Trophoblast cell (in vitro differentiated cells and primary cell): ENCODE measurements around the gene PAX6.

Source experiments
- DNase-seq, 2 donors: peaks; one replicate each; pipeline ENCODE4 v3.0.0-alpha.2; 2016
- H2AFZ ChIP-seq: 2 replicates; pipeline ENCODE4 v1.6.1; 2013; ENCODE audit warnings: low read length, moderate library complexity, mild to moderate bottlenecking; ENCODE audit not compliant: insufficient read depth, poor library complexity
- H2AK5ac ChIP-seq: 2 replicates; pipeline ENCODE4 v1.6.1; 2013; ENCODE audit warnings: mild to moderate bottlenecking, low read length
- H2BK120ac ChIP-seq: 2 replicates; pipeline ENCODE4 v1.6.1; 2013; ENCODE audit warnings: low read length, mild to moderate bottlenecking, moderate library complexity; ENCODE audit not compliant: insufficient read depth, poor library complexity
- H2BK12ac ChIP-seq: 2 replicates; pipeline ENCODE4 v1.6.1; 2013; ENCODE audit warnings: mild to moderate bottlenecking, low read length, moderate library complexity
- H2BK5ac ChIP-seq: 2 replicates; pipeline ENCODE4 v1.6.1; 2013; ENCODE audit warnings: low read length, low read depth, moderate library complexity, mild to moderate bottlenecking; ENCODE audit not compliant: poor library complexity
- H3K14ac ChIP-seq: 2 replicates; pipeline ENCODE4 v1.6.1; 2013; ENCODE audit warnings: mild to moderate bottlenecking, low read length
- H3K18ac ChIP-seq: 2 replicates; pipeline ENCODE4 v1.6.1; 2013; ENCODE audit warnings: mild to moderate bottlenecking, low read length
- H3K23ac ChIP-seq: 2 replicates; pipeline ENCODE4 v1.6.1; 2013; ENCODE audit warnings: low read length
- H3K27ac ChIP-seq: 2 replicates; pipeline ENCODE4 v1.5.1; 2013; ENCODE audit warnings: low read depth, mild to moderate bottlenecking, inconsistent platforms, low read length, moderate library complexity
- H3K27me3 ChIP-seq: 2 replicates; pipeline ENCODE4 v1.6.1; 2013; ENCODE audit warnings: inconsistent platforms, mild to moderate bottlenecking, low read length, moderate library complexity; ENCODE audit not compliant: insufficient read depth
- H3K36me3 ChIP-seq, 2 experiments: 1 replicate in 1 of 2; 2 replicates in 1 of 2; pipeline ENCODE4 v1.6.1; 2013; ENCODE audit warnings: low read length in 2 of 2, mild to moderate bottlenecking in 2 of 2, moderate library complexity in 1 of 2; ENCODE audit not compliant: insufficient read depth in 2 of 2, control insufficient read depth in 1 of 2
- H3K4ac ChIP-seq: 2 replicates; pipeline ENCODE4 v1.6.1; 2013; ENCODE audit warnings: low read depth, mild to moderate bottlenecking, low read length, moderate library complexity
- H3K4me1 ChIP-seq, 2 experiments: 1 replicate in 1 of 2; 2 replicates in 1 of 2; pipeline ENCODE4 v1.6.1; 2013; ENCODE audit warnings: low read length in 2 of 2, mild to moderate bottlenecking in 2 of 2, moderate library complexity in 1 of 2; ENCODE audit not compliant: insufficient read depth in 2 of 2, control insufficient read depth in 1 of 2
- H3K4me2 ChIP-seq: 2 replicates; pipeline ENCODE4 v1.6.1; 2013; ENCODE audit warnings: inconsistent platforms, mild to moderate bottlenecking, low read length, moderate library complexity
- H3K4me3 ChIP-seq: 2 replicates; pipeline ENCODE4 v1.5.1; 2013; ENCODE audit warnings: mild to moderate bottlenecking, low read depth, low read length, inconsistent platforms
- H3K79me1 ChIP-seq: one replicate; pipeline ENCODE4 v1.6.1; 2013; ENCODE audit warnings: low read length
- H3K79me2 ChIP-seq: 2 replicates; pipeline ENCODE4 v1.6.1; 2013; ENCODE audit warnings: low read length, mild to moderate bottlenecking; ENCODE audit not compliant: control insufficient read depth, insufficient read depth, poor library complexity
- H3K9ac ChIP-seq: 2 replicates; pipeline ENCODE4 v1.6.1; 2013; ENCODE audit warnings: mild to moderate bottlenecking, low read length
- H3K9me3 ChIP-seq: 2 replicates; pipeline ENCODE4 v1.6.1; 2013; ENCODE audit warnings: low read depth, mild to moderate bottlenecking, control low read depth, inconsistent platforms, low read length; ENCODE audit not compliant: insufficient read depth
- H4K12ac ChIP-seq: 2 replicates; pipeline ENCODE4 v1.6.1; 2013; ENCODE audit warnings: low read depth, mild to moderate bottlenecking, low read length, moderate library complexity
- H4K8ac ChIP-seq: 2 replicates; pipeline ENCODE4 v1.6.1; 2013; ENCODE audit warnings: low read depth, mild to moderate bottlenecking, low read length, moderate library complexity
- H4K91ac ChIP-seq: one replicate; pipeline ENCODE4 v1.6.1; 2013; ENCODE audit warnings: low read depth, mild to moderate bottlenecking, low read length, moderate library complexity
- WGBS: extraction: QIAGEN DNeasy Blood & Tissue Kit; methylation state at CpG from one replicate; pipeline ENCODE4 v1.1.7; 2013; ENCODE audit warnings: missing lambda C conversion rate; ENCODE audit not compliant: insufficient read length, insufficient coverage; ENCODE audit errors: extremely low coverage; 5-methylcytosine and 5-hydroxymethylcytosine counted together

The PAX6 gene

GRCh38 chr11:31827455-31828206, 16.5 kb upstream of the PAX6 start:
- Histone ChIP-seq H2AK5ac (no peak overlapping the region), H3K27me3 (peaks cover 54% of the 10 kb centered on the region), H3K4ac (no peak overlapping the region), H4K91ac (no peak overlapping the region), H2BK120ac (no peak overlapping the region), H4K12ac (no peak overlapping the region), H3K14ac (no peak overlapping the region), H3K79me1 (no peaks in the 10 kb centered on the region), H3K9me3 (peaks cover 7% of the 10 kb centered on the region), H4K8ac (no peak overlapping the region), H2AFZ (no peak overlapping the region), H2BK12ac (no peak overlapping the region), H3K27ac (no peak overlapping the region), H3K4me1 (no peaks in the 10 kb centered on the region), H3K4me3 (no peak overlapping the region), H3K36me3 (no peaks in the 10 kb centered on the region), H2BK5ac (no peak overlapping the region), H3K23ac (no peak overlapping the region), H3K79me2 (no peaks in the 10 kb centered on the region), H3K9ac (no peak overlapping the region), H3K4me2 (peak overlapping the region; percentile 0), H3K18ac (no peak overlapping the region)
- no CpG with 5 or more reads among the region's 18 CpGs for WGBS
- no peak for DNase-seq

GRCh38 chr11:31826536-31827438, 15.7 kb upstream of the PAX6 start:
- no peaks in the 10 kb centered on the region for H3K79me1 ChIP-seq
- no peak overlapping the region for H3K27ac ChIP-seq
- no peak overlapping the region for H4K8ac ChIP-seq
- no peak overlapping the region for H2BK120ac ChIP-seq
- no peak for DNase-seq
- peaks cover 10% of the 10 kb centered on the region for H3K9me3 ChIP-seq
- H2BK12ac ChIP-seq: no peak overlapping the region
- H3K9ac ChIP-seq: no peak overlapping the region
- H2AK5ac ChIP-seq: no peak overlapping the region
- no peak overlapping the region for H3K4ac ChIP-seq
- peaks cover 62% of the 10 kb centered on the region for H3K27me3 ChIP-seq
- WGBS: no CpG with 5 or more reads among the region's 55 CpGs
- no peak overlapping the region for H3K18ac ChIP-seq
- no peak overlapping the region for H3K4me3 ChIP-seq
- H2BK5ac ChIP-seq: no peak overlapping the region
- H2AFZ ChIP-seq: no peak overlapping the region
- no peaks in the 10 kb centered on the region for H3K4me1 ChIP-seq
- no peak overlapping the region for H3K14ac ChIP-seq
- peak overlapping the region; percentile 48 for H3K4me2 ChIP-seq
- H3K23ac ChIP-seq: no peak overlapping the region
- no peak overlapping the region for H4K91ac ChIP-seq
- H4K12ac ChIP-seq: no peak overlapping the region
- no peaks in the 10 kb centered on the region for H3K36me3 ChIP-seq
- H3K79me2 ChIP-seq: no peaks in the 10 kb centered on the region

- no peak overlapping the region for H3K4me3 ChIP-seq
- no peak overlapping the region for H2BK120ac ChIP-seq
- H3K23ac ChIP-seq: no peak overlapping the region
- no peak overlapping the region for H4K91ac ChIP-seq
- no peak overlapping the region for H2AK5ac ChIP-seq
- no peak overlapping the region for H3K9ac ChIP-seq
- no peak overlapping the region for H4K12ac ChIP-seq
- no peak overlapping the region for H3K18ac ChIP-seq
- H2BK5ac ChIP-seq: no peak overlapping the region
- H3K27ac ChIP-seq: no peak overlapping the region
- peaks cover 65% of the 10 kb centered on the region for H3K27me3 ChIP-seq
- WGBS: no CpG with 5 or more reads among the region's 37 CpGs
- H3K4me1 ChIP-seq: no peaks in the 10 kb centered on the region
- no peaks in the 10 kb centered on the region for H3K79me1 ChIP-seq
- DNase-seq: no peak
- no peaks in the 10 kb centered on the region for H3K36me3 ChIP-seq
- no peak overlapping the region for H2BK12ac ChIP-seq
- no peak overlapping the region for H3K14ac ChIP-seq
- no peak overlapping the region for H4K8ac ChIP-seq
- H3K4ac ChIP-seq: no peak overlapping the region
- H3K4me2 ChIP-seq: no peak overlapping the region
- peaks cover 10% of the 10 kb centered on the region for H3K9me3 ChIP-seq
- H3K79me2 ChIP-seq: no peaks in the 10 kb centered on the region
- H2AFZ ChIP-seq: no peak overlapping the region
Measured at GRCh38 chr11:31825838-31826484, 14.8 kb upstream of the PAX6 start.

GRCh38 chr11:31824879-31825837, 14.0 kb upstream of the PAX6 start:
- Histone ChIP-seq H2BK12ac (no peak overlapping the region), H2BK5ac (no peak overlapping the region), H2AFZ (no peak overlapping the region), H3K9me3 (peaks cover 10% of the 10 kb centered on the region), H3K14ac (no peak overlapping the region), H3K4me2 (no peak overlapping the region), H3K36me3 (no peaks in the 10 kb centered on the region), H3K9ac (no peak overlapping the region), H3K23ac (no peak overlapping the region), H3K27ac (no peak overlapping the region), H2BK120ac (no peak overlapping the region), H4K91ac (no peak overlapping the region), H3K79me1 (no peaks in the 10 kb centered on the region), H4K12ac (no peak overlapping the region), H4K8ac (no peak overlapping the region), H3K79me2 (no peaks in the 10 kb centered on the region), H2AK5ac (no peak overlapping the region), H3K4me3 (no peak overlapping the region), H3K27me3 (peaks cover 71% of the 10 kb centered on the region), H3K4ac (no peak overlapping the region), H3K18ac (no peak overlapping the region), H3K4me1 (no peaks in the 10 kb centered on the region)
- DNase-seq: no peak
- WGBS: no CpG with 5 or more reads among the region's 52 CpGs
